H1 (cell line): ENCODE results near the gene MAP4K1. TPM values are rescaled to one million over a fixed set of nuclear protein-coding genes. Genes with fewer than 3 reads are reported as not detected.
"Not testable (repeated sequence)": the region's sequence is repeated elsewhere in the genome, so short reads cannot be mapped to it uniquely, and the experiment has no call there.

ENCODE experiments used
- CTCF ChIA-PET: fragments of 300-600 bp; sonication (Branson Sonifier 250); formaldehyde crosslinking; loops from one replicate; lab custom pipeline; 2021; ENCODE audit not compliant: partially characterized antibody; lab: Charles Lee
- POLR2A ChIA-PET: fragments of 300-600 bp; sonication (Branson Sonifier 250); formaldehyde crosslinking; loops from one replicate; lab custom pipeline; 2021; ENCODE audit warnings: inconsistent platforms; ENCODE audit not compliant: partially characterized antibody; lab: Charles Lee
- DNase-seq, 2 experiments: peaks; one replicate each; pipeline versions ENCODE4 v3.0.0 to v3.0.0-alpha.2; 2010 to 2022; ENCODE audit warnings: low spot score in 2 of 2, low read depth in 1 of 2, mixed read lengths in 1 of 2
- FAIRE-seq: peaks from 2 replicates; lab custom pipeline; 2011; peaks lifted over from hg19 to GRCh38; lab: Jason Lieb, UNC
- H2AFZ ChIP-seq: 2 replicates; pipeline ENCODE4 v1.8.1; 2012; ENCODE audit warnings: low read length, inconsistent platforms
- H2AK5ac ChIP-seq: 2 replicates; pipeline ENCODE4 v1.6.1; 2013; ENCODE audit warnings: low read depth, low read length
- H2BK120ac ChIP-seq: replicated peaks from 2 replicates; pipeline ENCODE3; 2013; ENCODE audit warnings: low read depth, low read length, inconsistent platforms
- H2BK12ac ChIP-seq: 2 replicates; pipeline ENCODE4 v1.6.1; 2013; ENCODE audit warnings: low read depth, low read length
- H2BK15ac ChIP-seq: 2 replicates; pipeline ENCODE4 v1.6.1; 2013; ENCODE audit warnings: low read length
- H2BK20ac ChIP-seq: 2 replicates; pipeline ENCODE4 v1.6.1; 2013; ENCODE audit warnings: low read length
- H2BK5ac ChIP-seq: 2 replicates; pipeline ENCODE4 v1.6.1; 2013; ENCODE audit warnings: low read depth, low read length
- H3K14ac ChIP-seq: 2 replicates; pipeline ENCODE4 v1.6.1; 2013; ENCODE audit warnings: inconsistent platforms; ENCODE audit not compliant: insufficient read length
- H3K18ac ChIP-seq: 2 replicates; pipeline ENCODE4 v1.6.1; 2013; ENCODE audit warnings: low read length; ENCODE audit errors: extremely low read depth
- H3K23ac ChIP-seq: 2 replicates; pipeline ENCODE4 v1.6.1; 2013; ENCODE audit warnings: inconsistent platforms; ENCODE audit not compliant: insufficient read length
- H3K23me2 ChIP-seq: 2 replicates; pipeline ENCODE4 v1.6.1; 2013; ENCODE audit warnings: low read depth, low read length
- H3K27ac ChIP-seq: 2 replicates; pipeline ENCODE4 v1.6.1; 2011; ENCODE audit warnings: low read depth, low read length, inconsistent platforms
- H3K27me3 ChIP-seq, 4 experiments: replicated peaks in 1 of 4; 1 replicate in 1 of 4; 2 replicates in 3 of 4; pipeline versions ENCODE4 v1.6.1 to v1.8.1; 2011 to 2013; ENCODE audit warnings: low read length in 3 of 4, mild to moderate bottlenecking in 3 of 4, inconsistent platforms in 2 of 4, mixed read lengths in 2 of 4, moderate library complexity in 1 of 4; ENCODE audit not compliant: control insufficient read depth in 3 of 4, insufficient read depth in 3 of 4; ENCODE audit errors: extremely low read depth in 1 of 4
- H3K36me3 ChIP-seq, 4 experiments: 2 replicates each; pipeline versions ENCODE4 v1.6.1 to v1.8.1; 2011 to 2013; ENCODE audit warnings: mild to moderate bottlenecking in 4 of 4, low read length in 3 of 4, moderate library complexity in 2 of 4, control low read depth in 1 of 4, inconsistent platforms in 1 of 4; ENCODE audit not compliant: insufficient read depth in 4 of 4, control insufficient read depth in 2 of 4
- H3K4ac ChIP-seq: replicated peaks from 2 replicates; pipeline ENCODE3; 2013; ENCODE audit warnings: low read length, low read depth, mixed read lengths, inconsistent platforms; ENCODE audit not compliant: insufficient read length
- H3K4me1 ChIP-seq, 4 experiments: replicated peaks in 1 of 4; 1 replicate in 1 of 4; 2 replicates in 3 of 4; pipeline versions ENCODE4 v1.6.1 to v1.8.1; 2011 to 2013; ENCODE audit warnings: low read length in 3 of 4, inconsistent platforms in 2 of 4, mixed read lengths in 1 of 4; ENCODE audit not compliant: insufficient read depth in 4 of 4, control insufficient read depth in 3 of 4
- H3K4me2 ChIP-seq, 2 experiments: 2 replicates each; pipeline versions ENCODE4 v1.6.1 to v1.8.1; 2011 to 2013; ENCODE audit warnings: low read depth in 2 of 2, low read length in 2 of 2, control low read depth in 1 of 2, inconsistent platforms in 1 of 2, mild to moderate bottlenecking in 1 of 2; ENCODE audit not compliant: insufficient read depth in 1 of 2
- H3K4me3 ChIP-seq, 4 experiments: fragments of 200-600, 300-600 bp in 1 of 4; sonication (generic), shearing (Covaris generic), sonication (Bioruptor Twin) in 1 of 4; 2 replicates each; pipeline versions ENCODE4 v1.5.1 to v1.8.1; 2011 to 2016; ENCODE audit warnings: low read length in 4 of 4, low read depth in 3 of 4, control low read depth in 2 of 4, inconsistent platforms in 2 of 4, mild to moderate bottlenecking in 2 of 4, mixed read lengths in 1 of 4, moderate library complexity in 1 of 4; ENCODE audit not compliant: insufficient read depth in 2 of 4; ENCODE audit errors: extremely low read depth in 1 of 4
- H3K56ac ChIP-seq: replicated peaks from 2 replicates; pipeline ENCODE3; 2013; ENCODE audit warnings: low read depth, mild to moderate bottlenecking, mixed read lengths, low read length, inconsistent platforms; ENCODE audit not compliant: insufficient read length
- H3K79me1 ChIP-seq: 2 replicates; pipeline ENCODE4 v1.6.1; 2013; ENCODE audit warnings: low read depth, low read length, control low read depth
- H3K79me2 ChIP-seq, 2 experiments: 2 replicates each; pipeline versions ENCODE4 v1.6.1 to v1.8.1; 2012 to 2013; ENCODE audit warnings: low read length in 2 of 2, mild to moderate bottlenecking in 2 of 2, inconsistent platforms in 1 of 2; ENCODE audit not compliant: insufficient read depth in 2 of 2, control insufficient read depth in 1 of 2
- H3K9ac ChIP-seq, 4 experiments: replicated peaks in 1 of 4; 1 replicate in 1 of 4; 2 replicates in 3 of 4; pipeline versions ENCODE4 v1.6.1 to v1.8.1; 2011 to 2013; ENCODE audit warnings: low read depth in 3 of 4, low read length in 3 of 4, control low read depth in 2 of 4, mild to moderate bottlenecking in 2 of 4, moderate library complexity in 2 of 4, inconsistent platforms in 1 of 4; ENCODE audit errors: extremely low read depth in 1 of 4
- H3K9me3 ChIP-seq, 2 experiments: 2 replicates each; pipeline versions ENCODE4 v1.6.1 to v1.8.1; 2012 to 2013; ENCODE audit warnings: mild to moderate bottlenecking in 2 of 2, moderate library complexity in 2 of 2, control low read depth in 1 of 2, inconsistent platforms in 1 of 2, low read depth in 1 of 2, low read length in 1 of 2, mixed read lengths in 1 of 2; ENCODE audit not compliant: insufficient read depth in 2 of 2
- H4K20me1 ChIP-seq, 2 experiments: replicated peaks in 1 of 2; 2 replicates each; pipeline versions ENCODE3 to v1.8.1; 2011 to 2013; ENCODE audit warnings: inconsistent platforms in 2 of 2, low read length in 2 of 2, mild to moderate bottlenecking in 1 of 2; ENCODE audit not compliant: insufficient read depth in 2 of 2, control insufficient read depth in 1 of 2
- H4K5ac ChIP-seq: 2 replicates; pipeline ENCODE4 v1.6.1; 2013; ENCODE audit warnings: low read length, low read depth, mixed read lengths, inconsistent platforms; ENCODE audit not compliant: insufficient read length
- H4K8ac ChIP-seq: 2 replicates; pipeline ENCODE4 v1.8.0; 2013; ENCODE audit warnings: mild to moderate bottlenecking, moderate library complexity, low read length, inconsistent platforms; ENCODE audit not compliant: insufficient read depth; ENCODE audit errors: extremely low read depth
- H4K91ac ChIP-seq: replicated peaks from 2 replicates; pipeline ENCODE3; 2013; ENCODE audit warnings: low read length, mixed read lengths, inconsistent platforms; ENCODE audit not compliant: insufficient read length
- CHD1 ChIP-seq: IDR thresholded peaks from 2 replicates; pipeline ENCODE4 v1.6.1; 2012; ENCODE audit warnings: low read depth, low read length, improper control_type of control experiment
- NANOG ChIP-seq: IDR thresholded peaks from 2 replicates; pipeline ENCODE4 v1.6.1; 2011; ENCODE audit warnings: low read length, low read depth, mild to moderate bottlenecking, inconsistent platforms; ENCODE audit not compliant: insufficient read depth, poor library complexity, severe bottlenecking
- RFX5 ChIP-seq: IDR thresholded peaks from 2 replicates; pipeline ENCODE4 v1.6.1; 2011; ENCODE audit warnings: low read depth, low read length, improper control_type of control experiment, borderline replicate concordance
- SIN3A ChIP-seq, 2 experiments: IDR thresholded peaks in 1 of 2; conservative IDR thresholded peaks in 1 of 2; 2 replicates each; pipeline ENCODE4 v1.6.1; 2011 to 2012; ENCODE audit warnings: low read length in 2 of 2, improper control_type of control experiment in 1 of 2, low read depth in 1 of 2, mild to moderate bottlenecking in 1 of 2
- SIX5 ChIP-seq: IDR thresholded peaks from 2 replicates; pipeline ENCODE4 v1.6.1; 2011; ENCODE audit warnings: mild to moderate bottlenecking, low read depth, low read length
- TBP ChIP-seq: IDR thresholded peaks from 2 replicates; pipeline ENCODE4 v1.6.1; 2011; ENCODE audit warnings: low read depth, low read length, improper control_type of control experiment
- ZNF274 ChIP-seq: IDR thresholded peaks from 2 replicates; pipeline ENCODE4 v1.7.0; 2012; ENCODE audit warnings: low read length, borderline replicate concordance; ENCODE audit errors: extremely low read depth
- WGBS, 2 experiments: shearing (Covaris generic) in 1 of 2; methylation state at CpG; one replicate each; pipeline versions ENCODE4 v1.1.6 to v1.1.7; 2013 to 2015; ENCODE audit warnings: low lambda C conversion rate in 2 of 2, mixed read lengths in 2 of 2, inconsistent platforms in 1 of 2, low coverage in 1 of 2, missing lambda C conversion rate in 1 of 2; ENCODE audit not compliant: insufficient replicate concordance in 2 of 2, insufficient coverage in 1 of 2, insufficient read length in 1 of 2; ENCODE audit errors: extremely low coverage in 1 of 2, missing lambda C conversion rate in 1 of 2; 5-methylcytosine and 5-hydroxymethylcytosine counted together
- polyA plus RNA-seq, 7 experiments: library from polyadenylated mRNA; depleted of rRNA in 3 of 7; stranded (reverse) in 5 of 7; unstranded in 2 of 7; fragments of >200 nt in 5 of 7; fragments of 200-250 nt in 2 of 7; gene quantifications; 1 replicate in 5 of 7; 2 replicates in 1 of 7; 4 replicates in 1 of 7; pipeline versions ENCODE4 v1.2.1 to v1.2.3, GENCODE V29; 2011 to 2013; ENCODE audit warnings: missing spikeins in 2 of 7, mixed read lengths in 2 of 7
- total RNA-seq: library from RNA; stranded (reverse); fragmentation: NEBNext Ultra II Directional; extraction: Animal tissue kit (Norgen Biotek cat#: 25700); gene quantifications from 2 replicates; pipeline ENCODE4 v1.2.1, GENCODE V29; 2021

The MAP4K1 gene
- total and polyA plus RNA-seq, 2 of the 8 experiments (the other 6 are each of a cell fraction or from before 2014, with no cell fraction given), result 9.0 to 10.4 TPM

DNA sequence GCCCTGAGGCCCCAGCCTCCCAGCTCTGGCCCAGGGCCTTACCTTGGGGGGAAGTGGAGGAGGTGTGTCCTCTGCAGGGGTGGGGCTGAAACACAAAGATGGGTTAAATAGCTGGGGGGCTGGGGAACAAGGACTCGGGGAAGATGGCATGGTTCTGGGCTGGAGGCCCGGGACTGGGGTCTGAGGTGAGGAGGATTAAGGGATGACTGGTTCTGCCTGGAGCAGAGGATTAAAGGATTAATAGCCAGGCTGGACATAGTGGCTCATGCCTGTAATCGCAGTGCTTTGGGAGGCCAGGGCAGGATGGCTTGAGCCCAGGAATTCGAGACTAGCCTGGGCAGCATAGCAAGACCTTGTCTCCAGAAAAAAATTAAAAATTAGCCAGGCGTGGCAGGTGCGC is 11.6 kb downstream of the MAP4K1 start (continued):
- TF ChIP-seq NANOG, result no peak
- no peak for TF ChIP-seq CHD1
- TF ChIP-seq ZNF274, result no peak
- TF ChIP-seq RFX5, result no peak
- TF ChIP-seq SIN3A (conservative IDR thresholded peaks at IDR 0.05 in 1 of 2, IDR thresholded peaks at IDR 0.05 in 1 of 2; ENCODE audit: low read depth in 1 of 2, low read length in 2 of 2), result no peak
- no peak for TF ChIP-seq SIX5
- no peak for TF ChIP-seq TBP

GRCh38 chr19:38602856-38603255 is 14.9 kb downstream of the MAP4K1 start:
- H4K5ac ChIP-seq, H3K56ac ChIP-seq, H2BK5ac ChIP-seq, H3K4me2 ChIP-seq, H4K91ac ChIP-seq, H3K23ac ChIP-seq, H3K36me3 ChIP-seq, DNase-seq, H4K8ac ChIP-seq, H2BK120ac ChIP-seq, H3K18ac ChIP-seq, H3K14ac ChIP-seq, H2BK20ac ChIP-seq, H2AFZ ChIP-seq, POLR2A ChIA-PET, CTCF ChIA-PET, H4K20me1 ChIP-seq, H3K23me2 ChIP-seq, H3K27ac ChIP-seq, H3K4me3 ChIP-seq, H3K4ac ChIP-seq, FAIRE-seq, H3K79me1 ChIP-seq, H2BK15ac ChIP-seq, H3K27me3 ChIP-seq, H3K4me1 ChIP-seq, H3K79me2 ChIP-seq, H2AK5ac ChIP-seq, H3K9ac ChIP-seq, H3K9me3 ChIP-seq, H2BK12ac ChIP-seq: not testable (repeated sequence)
- 90% methylated on average over 5 of the region's 5 CpGs; no CpG with 5 or more reads in 1 of the 2 experiments for WGBS, 2 experiments
